GM21529 (cell line): ENCODE measurements around the gene UBE4B.
"Not testable (repeated sequence)": the region's sequence is repeated elsewhere in the genome, so short reads cannot be mapped to it uniquely, and the experiment has no call there.

Experiments used
- ATAC-seq: cut with Tn5 transposase; IDR thresholded peaks from one replicate; pipeline ENCODE4 v1.9.1; 2021; ENCODE audit not compliant: unreplicated experiment

Gene UBE4B

DNA sequence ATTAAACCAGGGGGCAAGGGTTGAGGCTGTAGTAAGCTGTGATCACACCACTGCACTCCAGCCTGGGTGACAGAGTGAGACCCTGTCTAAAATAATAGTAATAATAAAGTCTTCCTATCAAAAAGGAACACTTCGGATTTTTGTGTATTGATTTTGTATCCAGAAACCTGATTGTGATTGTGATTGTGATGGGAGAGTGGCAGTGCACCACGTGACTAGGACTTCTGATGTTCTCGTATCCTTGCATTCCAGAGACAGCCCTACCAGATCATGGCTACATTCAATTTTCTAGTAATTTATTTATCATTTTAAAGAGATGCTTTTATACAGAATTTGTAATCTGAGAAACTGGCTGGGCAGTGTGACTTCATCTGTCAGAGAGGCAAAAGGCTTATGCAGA lies 175.1 kb downstream of the UBE4B start:
- no peak for ATAC-seq

DNA sequence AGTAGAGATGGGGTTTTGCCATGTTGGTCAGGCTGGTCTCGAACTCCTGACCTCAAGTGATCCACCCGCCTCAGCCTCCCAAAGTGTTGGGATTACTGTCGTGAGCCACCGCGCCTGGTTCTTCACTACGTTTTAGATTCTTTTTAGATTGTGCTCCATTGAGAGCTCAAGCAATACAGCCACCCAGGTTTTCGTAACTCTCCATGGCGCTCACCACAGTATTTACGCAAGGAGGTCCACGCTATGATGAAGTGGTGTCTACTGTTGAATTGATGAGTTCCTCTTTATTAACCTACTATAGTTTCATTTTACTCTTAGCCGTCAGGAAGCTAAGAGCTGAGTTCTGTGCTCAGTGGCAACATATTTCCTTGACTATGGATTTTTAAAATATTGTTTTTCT lies 175.8 kb downstream of the UBE4B start:
- no peak for ATAC-seq

DNA sequence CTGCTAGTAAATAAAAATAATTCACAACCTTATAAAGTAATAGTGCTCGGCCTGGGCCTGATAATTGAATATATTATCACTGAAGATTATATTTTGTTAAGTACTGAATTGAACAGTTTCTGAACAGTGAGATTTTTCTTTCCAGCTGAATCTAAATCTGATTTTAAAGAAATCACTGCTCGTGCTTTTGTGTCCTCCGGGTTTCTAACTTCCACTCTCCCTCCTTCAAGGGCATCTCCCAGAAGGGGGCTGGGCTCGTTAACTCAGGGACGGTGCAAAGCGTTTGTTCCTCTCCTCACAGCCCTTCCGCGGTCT lies 176.8 kb downstream of the UBE4B start:
- ATAC-seq, result no peak

DNA sequence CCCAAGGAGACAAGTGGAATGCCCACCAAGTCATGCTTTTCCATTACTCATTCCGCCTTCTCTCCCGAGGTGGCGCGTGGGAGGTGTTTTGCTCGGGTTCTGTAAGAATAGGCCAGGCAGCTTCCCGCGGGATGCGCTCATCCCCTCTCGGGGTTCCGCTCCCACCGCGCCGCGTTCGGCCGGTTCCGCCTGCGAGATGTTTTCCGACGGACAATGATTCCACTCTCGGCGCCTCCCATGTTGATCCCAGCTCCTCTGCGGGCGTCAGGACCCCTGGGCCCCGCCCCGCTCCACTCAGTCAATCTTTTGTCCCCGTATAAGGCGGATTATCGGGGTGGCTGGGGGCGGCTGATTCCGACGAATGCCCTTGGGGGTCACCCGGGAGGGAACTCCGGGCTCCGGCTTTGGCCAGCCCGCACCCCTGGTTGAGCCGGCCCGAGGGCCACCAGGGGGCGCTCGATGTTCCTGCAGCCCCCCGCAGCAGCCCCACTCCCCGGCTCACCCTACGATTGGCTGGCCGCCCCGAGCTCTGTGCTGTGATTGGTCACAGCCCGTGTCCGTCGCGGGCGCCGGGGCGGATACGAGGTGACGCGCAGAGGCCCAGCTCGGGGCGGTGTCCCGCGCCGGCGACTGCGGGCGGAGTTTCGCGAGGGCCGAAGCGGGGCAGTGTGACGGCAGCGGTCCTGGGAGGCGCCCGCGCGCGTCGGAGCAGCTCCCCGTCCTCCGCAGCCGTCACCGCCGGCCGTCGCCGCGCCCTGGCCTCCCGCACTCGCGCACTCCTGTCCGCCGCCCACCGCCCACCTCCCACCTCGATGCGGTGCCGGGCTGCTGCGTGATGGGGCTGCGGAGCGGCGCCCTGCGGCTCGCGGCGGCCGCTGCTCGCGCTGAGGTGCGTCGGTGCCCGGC lies 177.4 kb downstream of the UBE4B start, which contains the start of gene KIF1B:
Gene KIF1B, plus strand, starts transcription at position 666 of the 906 bp plus-strand sequence. CDS start 21,759 bp downstream, outside the sequence.
- peak; percentile 98 for ATAC-seq

DNA sequence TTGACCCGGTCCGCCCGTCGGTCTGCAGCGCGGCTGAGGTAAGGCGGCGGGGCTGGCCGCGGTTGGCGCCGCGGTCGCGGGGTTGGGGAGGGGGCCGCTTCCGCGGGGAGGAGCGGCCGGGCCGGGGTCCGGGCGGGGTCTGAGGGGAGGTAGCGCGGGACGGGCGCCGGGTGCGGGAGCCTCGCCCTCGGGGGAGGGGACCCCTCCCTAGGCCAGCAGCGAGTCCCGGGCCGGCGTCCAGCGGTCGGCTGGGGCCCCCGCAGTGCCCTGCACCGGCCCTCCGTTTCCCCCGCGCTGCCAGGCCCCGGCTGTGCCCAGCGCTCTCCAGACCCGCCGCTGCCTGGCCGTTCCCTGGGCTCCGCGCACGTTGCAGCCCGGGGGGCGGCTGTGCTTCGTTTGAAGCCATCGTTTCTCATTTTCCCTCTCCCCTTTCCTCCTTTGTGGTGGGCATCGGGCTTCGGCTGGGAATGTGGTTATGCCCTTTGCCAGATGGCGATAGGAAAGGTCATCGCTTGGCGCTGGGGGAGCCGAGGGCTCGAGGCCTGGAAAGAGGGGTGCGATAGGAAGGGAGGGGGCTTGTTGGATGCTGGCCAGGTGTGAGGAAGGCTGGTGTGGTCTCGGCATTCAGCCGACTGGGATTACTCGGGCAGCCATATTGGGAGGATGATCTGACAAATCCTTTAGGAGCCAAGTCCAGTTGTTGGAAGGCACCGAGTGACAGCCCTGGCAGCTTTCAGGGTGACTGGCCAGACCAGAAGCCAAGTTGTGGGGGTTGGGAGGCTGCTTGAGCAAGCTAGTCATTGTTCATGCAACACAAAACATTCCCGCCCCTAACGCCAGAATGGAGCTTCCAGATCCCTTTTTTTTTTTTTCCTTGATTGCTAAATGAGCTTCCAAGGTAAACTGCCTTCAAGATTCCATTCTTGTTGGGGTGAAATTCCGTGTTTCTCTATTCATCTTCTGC lies 178.4 kb downstream of the UBE4B start:
- ATAC-seq, result peak; percentile 13

DNA sequence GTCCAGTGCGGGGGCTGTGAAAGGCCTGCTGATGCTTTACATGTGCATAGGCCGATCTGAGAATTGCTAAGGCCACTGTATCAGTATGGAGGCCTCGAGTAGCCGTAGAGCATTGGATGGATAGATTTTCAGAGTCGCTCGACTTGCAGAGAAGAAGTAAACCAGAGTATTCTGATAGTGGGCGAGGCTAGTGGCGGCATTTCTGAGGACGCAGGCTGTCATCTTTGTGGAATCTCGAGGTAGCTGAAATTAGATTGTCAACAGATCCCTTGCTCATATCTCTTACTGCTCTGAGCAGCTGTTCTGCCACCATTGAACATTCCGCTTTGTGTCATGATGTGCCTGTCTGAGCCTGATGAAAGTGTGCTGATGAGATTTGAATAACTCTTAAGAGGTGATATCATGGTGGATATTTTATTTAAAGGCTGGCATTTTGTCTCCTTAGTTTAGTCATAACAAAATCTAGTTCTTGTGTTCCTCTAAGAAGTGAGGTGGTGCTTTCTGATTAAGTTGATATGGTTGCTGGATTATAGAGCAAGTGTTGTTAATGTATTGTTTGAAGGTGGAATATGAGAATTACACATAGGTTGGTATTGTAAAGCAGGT lies 179.2 kb downstream of the UBE4B start:
- ATAC-seq, result no peak

DNA sequence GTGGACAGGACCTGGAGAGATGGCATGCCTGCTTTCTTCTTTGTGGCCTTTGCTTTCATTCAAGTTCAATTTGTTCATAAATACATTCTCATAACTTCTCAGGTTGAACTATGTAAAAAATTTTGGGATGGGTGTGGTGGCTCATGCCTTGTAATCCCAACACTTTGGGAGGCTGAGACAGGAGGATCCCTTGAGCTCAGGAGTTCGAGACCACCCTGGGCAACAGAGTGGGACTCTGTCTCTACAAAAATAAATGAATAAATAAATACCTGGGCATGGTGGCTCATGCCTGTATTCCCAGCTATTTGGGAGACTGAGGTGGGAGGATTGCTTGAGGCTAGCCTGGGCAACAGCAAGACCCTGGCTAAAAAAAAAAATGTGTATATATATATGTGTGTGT lies 179.7 kb downstream of the UBE4B start:
- no peak for ATAC-seq

DNA sequence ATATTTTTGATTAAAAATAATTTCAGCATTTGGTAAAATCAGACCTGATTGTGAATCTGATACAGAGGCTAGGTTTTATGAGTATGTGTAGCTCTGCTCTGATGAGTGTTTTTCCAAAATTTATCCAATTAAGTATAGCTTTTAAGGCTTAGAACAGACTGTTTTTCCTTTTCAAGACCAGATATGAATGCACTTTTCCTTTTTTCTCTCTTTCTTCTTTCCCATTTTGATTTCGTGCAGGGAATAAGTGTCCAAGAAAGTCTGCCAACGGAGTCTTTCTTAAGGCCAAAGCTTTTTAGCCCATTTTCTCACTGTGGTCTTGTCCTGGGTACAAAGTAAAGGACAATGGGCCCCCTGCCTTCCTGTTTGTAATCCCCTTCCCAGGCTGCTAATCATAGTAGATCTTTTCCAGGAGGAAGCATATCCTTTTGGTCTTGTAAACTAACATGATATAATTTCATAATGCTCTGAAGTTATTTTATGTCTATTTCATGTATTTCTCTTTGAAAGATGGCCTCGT lies 180.5 kb downstream of the UBE4B start:
- ATAC-seq, result no peak

DNA sequence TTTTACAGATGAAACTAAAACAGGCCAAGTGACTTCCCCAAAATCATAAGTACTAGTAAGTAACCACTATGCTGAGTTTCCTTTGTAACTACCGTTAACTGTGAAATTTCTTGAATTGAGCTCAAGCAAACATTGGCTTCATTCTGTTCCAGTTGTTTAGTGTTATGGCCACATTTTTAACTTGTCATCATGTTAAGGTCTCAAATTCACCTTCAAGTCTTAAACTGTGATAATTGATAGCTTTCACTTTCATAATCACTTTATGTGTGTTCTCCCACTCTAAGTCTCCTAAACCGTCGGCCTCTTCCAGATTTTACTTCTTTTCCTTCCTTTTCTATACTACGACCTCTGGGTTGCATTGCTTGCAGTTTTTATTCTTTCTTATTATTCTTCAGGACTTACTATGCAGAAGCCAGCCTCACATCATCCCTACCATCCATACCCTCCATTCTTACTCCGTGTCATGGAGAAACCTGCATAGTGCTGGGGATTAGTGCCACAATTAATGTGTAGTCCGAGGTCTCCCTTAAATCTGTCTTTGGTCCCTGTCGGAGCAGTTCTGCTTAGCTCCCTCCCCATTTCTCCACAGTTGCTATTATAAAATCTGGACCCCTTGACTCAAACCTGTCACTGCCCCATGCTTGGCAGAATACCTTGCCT lies 183.5 kb downstream of the UBE4B start:
- ATAC-seq, result no peak

DNA sequence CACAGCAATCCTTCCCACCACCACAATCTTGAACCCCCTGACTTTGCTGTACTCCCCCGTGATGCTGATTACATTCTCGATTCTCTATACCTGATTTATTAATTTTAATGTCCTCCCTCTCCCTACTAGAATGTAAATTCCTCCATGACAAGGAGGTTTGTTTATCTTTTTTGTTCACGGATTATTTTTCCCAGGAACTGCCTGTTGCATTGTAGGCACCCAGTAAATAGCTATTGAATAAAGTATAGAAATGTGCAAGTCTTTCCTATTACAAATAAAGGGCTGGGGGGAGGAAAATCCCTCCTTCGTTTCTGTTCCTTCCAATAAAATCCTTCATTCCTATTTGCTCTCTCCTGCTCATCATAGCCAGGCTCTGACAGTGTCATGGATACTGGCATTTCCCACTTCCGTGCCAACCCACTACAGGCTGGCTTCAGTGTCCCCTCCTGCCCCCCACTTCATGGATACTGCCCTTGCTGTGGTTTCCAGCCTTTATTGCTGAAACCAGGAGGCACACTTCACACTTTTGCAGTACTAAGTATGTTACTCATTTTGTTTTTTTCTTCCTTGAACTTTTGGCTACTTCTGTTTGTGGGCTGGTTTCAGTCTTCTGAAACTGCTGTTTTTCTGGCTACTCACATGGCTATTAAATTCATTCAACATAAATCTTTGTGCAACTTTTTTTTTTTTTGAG lies 185.1 kb downstream of the UBE4B start:
- no peak for ATAC-seq

DNA sequence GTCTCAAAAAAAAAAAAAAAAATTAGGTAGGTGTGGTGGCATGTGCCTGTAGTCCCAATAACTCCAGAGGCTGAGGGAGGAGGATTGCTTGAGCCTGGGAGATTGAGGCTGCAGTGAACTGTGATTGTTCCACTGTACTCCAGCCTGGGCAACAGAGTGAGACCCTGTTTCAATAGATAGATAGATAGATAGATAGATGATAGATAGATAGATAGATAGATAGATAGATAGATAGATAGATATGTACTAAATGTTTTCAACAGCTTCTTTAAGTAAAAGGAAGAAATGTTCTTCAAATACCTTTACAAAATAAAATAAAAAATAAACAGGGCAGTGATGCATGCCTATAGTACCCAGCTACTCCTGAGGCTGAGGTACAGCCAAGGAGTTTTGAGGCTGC lies 187.4 kb downstream of the UBE4B start:
- ATAC-seq, result no peak

DNA sequence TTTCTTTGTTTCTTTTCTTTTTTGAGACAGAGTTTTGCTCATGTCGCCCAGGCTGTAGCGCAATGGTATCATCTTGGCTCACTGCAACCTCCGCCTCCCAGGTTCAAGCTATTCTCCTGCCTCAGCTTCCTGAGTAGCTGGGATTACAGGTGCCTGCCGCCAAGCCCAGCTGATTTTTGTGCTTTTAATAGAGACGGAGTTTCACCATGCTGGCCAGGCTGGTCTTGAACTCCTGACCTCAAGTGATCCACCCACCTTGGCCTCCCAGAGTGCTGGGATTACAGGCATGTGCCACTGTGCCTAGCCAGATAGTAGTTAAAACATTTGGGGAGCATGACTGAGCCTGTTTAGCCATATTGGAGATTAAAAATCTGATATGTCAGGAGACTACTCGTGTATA lies 187.9 kb downstream of the UBE4B start:
- not testable (repeated sequence) for ATAC-seq

DNA sequence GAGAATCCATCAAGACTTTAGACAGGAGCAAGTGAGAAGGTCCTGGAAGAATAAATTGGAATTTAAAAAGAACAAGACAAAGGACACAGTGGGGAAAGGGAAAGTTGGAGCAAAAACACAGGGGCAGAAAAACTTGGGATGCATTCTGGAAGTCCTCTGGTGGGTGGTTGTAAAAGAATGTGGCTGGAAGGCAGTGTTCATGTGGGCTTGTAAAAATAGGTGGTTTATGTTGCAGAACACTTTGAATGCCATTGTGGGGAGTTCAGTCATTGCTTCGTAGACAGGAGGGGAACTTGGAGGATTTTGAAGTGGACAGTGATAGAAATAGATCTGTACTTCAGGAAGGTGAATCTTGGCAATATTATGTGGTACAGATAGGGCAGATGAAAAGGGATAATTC lies 192.8 kb downstream of the UBE4B start:
- no peak for ATAC-seq

DNA sequence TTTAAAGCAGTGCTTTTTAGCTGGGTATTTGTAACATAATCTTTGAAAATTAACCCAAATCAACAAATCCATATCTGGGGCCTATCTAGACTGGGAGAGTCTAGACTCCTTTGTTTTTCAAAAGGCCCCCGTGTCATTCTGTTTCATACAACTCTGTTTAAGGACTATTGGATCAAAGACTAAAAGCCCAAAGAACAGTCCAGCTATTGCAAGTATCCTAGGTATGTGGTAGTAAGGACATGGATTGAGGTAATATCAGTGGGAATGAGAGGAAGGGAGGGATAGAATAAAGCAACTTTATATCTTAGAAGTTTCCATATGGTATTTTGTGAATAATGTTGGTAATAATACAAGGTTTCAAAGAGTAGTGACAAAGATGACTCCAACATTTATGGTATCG lies 195.8 kb downstream of the UBE4B start:
- ATAC-seq, result no peak

DNA sequence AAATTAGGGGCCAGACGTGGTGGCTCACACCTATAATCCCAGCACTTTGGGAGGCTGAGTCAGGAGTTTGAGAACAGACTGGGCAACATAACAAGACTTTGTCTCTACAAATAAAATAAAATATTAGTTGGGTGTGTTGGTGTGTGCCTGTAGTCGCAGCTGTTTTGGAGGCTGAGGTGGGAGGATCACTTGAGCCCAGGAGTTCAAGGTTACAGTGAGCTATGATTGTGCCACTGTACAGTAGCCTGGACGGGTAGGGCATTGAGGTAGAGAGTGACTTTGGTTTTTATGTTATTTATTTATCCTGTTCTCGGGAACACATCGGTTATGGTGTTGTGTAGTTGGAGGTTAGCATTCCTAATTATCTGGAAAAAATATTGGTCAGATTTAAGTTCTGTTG lies 197.1 kb downstream of the UBE4B start:
- ATAC-seq, result no peak
